H1 (cell line): Measurements from ENCODE around the gene SMYD3.

ENCODE experiments used
- EP300 ChIP-seq, 2 experiments: IDR thresholded peaks; 1 replicate in 1 of 2; 2 replicates in 1 of 2; pipeline ENCODE4 v1.6.1; 2011 to 2012; ENCODE audit warnings: low read depth in 2 of 2, low read length in 2 of 2, mild to moderate bottlenecking in 2 of 2, borderline replicate concordance in 1 of 2, inconsistent platforms in 1 of 2, moderate library complexity in 1 of 2
- JUND ChIP-seq: IDR thresholded peaks from 2 replicates; pipeline ENCODE4 v1.6.1; 2011; ENCODE audit warnings: mild to moderate bottlenecking, improper control_type of control experiment, low read length
- RBBP5 ChIP-seq: IDR thresholded peaks from 2 replicates; pipeline ENCODE4 v1.7.1; 2012; ENCODE audit warnings: low read depth, mild to moderate bottlenecking, inconsistent platforms, low read length, moderate library complexity, borderline replicate concordance
- RFX5 ChIP-seq: IDR thresholded peaks from 2 replicates; pipeline ENCODE4 v1.6.1; 2011; ENCODE audit warnings: low read depth, low read length, improper control_type of control experiment, borderline replicate concordance
- SP2 ChIP-seq: IDR thresholded peaks from 2 replicates; pipeline ENCODE4 v1.6.1; 2012; ENCODE audit warnings: mild to moderate bottlenecking, low read length, inconsistent platforms
- TF ChIP-seq, protein P1 (sequence below), 3 experiments: IDR thresholded peaks; 1 replicate in 2 of 3; 2 replicates in 1 of 3; pipeline versions ENCODE4 v1.5.1 to v1.6.1; 2011; ENCODE audit warnings: low read length in 3 of 3, mild to moderate bottlenecking in 3 of 3, inconsistent platforms in 2 of 3, low read depth in 1 of 3, moderate library complexity in 1 of 3; ENCODE audit not compliant: insufficient read depth in 1 of 3; ENCODE audit errors: control extremely low read depth in 1 of 3

DNA sequence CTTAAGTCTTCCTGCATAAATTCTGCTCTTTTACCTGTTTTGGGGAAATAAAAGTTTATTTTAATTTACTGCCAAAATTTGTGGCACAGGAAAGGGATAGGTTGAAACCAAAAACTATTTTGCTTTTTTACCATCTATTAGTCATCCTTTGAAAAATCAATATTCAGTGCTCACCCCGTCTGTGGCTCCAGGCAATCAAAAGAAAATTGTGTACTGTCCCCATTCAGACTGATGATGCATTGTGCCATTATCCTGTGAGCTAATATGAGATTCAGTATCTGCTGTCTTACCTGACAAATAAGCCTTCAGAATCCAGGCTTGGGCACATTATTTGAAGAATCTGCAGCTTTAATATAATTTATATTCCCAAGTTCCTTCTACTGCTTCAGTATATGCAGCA lies 701.5 kb downstream of the SMYD3 start:
- TF ChIP-seq JUND (no peak), SP2 (no peak), EP300 (IDR thresholded peaks at IDR 0.05; ENCODE audit: borderline replicate concordance in 1 of 2, low read depth in 2 of 2, low read length in 2 of 2) (no peak), RBBP5 (no peak), RFX5 (no peak)
- TF ChIP-seq, protein P1, sequence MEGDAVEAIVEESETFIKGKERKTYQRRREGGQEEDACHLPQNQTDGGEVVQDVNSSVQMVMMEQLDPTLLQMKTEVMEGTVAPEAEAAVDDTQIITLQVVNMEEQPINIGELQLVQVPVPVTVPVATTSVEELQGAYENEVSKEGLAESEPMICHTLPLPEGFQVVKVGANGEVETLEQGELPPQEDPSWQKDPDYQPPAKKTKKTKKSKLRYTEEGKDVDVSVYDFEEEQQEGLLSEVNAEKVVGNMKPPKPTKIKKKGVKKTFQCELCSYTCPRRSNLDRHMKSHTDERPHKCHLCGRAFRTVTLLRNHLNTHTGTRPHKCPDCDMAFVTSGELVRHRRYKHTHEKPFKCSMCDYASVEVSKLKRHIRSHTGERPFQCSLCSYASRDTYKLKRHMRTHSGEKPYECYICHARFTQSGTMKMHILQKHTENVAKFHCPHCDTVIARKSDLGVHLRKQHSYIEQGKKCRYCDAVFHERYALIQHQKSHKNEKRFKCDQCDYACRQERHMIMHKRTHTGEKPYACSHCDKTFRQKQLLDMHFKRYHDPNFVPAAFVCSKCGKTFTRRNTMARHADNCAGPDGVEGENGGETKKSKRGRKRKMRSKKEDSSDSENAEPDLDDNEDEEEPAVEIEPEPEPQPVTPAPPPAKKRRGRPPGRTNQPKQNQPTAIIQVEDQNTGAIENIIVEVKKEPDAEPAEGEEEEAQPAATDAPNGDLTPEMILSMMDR (IDR thresholded peaks at IDR 0.05; ENCODE audit: control extremely low read depth in 1 of 3, insufficient read depth in 1 of 3, low read depth in 1 of 3, low read length in 3 of 3): no peak
